GM12874 (cell line): ENCODE measurements around the gene APOBEC3G.

Source experiments
- TF ChIP-seq, protein P1 (sequence below): IDR thresholded peaks from 2 replicates; pipeline ENCODE4 v1.5.1; 2011; ENCODE audit warnings: low read depth, mild to moderate bottlenecking, control low read depth, low read length, moderate library complexity; ENCODE audit not compliant: insufficient read depth

The APOBEC3G gene

DNA sequence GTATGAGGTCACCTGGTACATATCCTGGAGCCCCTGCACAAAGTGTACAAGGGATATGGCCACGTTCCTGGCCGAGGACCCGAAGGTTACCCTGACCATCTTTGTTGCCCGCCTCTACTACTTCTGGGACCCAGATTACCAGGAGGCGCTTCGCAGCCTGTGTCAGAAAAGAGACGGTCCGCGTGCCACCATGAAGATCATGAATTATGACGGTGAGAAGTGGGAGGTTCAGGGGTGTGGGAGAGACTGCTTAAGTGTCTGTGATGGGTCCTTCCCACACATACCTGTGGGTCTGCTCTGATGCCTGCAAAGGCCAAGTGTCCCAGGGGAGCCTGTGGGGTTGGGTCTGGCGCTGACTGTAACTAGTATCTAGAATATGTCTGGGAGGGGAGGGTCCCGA, 3.9 kb downstream of the APOBEC3G start:
- TF ChIP-seq, protein P1, sequence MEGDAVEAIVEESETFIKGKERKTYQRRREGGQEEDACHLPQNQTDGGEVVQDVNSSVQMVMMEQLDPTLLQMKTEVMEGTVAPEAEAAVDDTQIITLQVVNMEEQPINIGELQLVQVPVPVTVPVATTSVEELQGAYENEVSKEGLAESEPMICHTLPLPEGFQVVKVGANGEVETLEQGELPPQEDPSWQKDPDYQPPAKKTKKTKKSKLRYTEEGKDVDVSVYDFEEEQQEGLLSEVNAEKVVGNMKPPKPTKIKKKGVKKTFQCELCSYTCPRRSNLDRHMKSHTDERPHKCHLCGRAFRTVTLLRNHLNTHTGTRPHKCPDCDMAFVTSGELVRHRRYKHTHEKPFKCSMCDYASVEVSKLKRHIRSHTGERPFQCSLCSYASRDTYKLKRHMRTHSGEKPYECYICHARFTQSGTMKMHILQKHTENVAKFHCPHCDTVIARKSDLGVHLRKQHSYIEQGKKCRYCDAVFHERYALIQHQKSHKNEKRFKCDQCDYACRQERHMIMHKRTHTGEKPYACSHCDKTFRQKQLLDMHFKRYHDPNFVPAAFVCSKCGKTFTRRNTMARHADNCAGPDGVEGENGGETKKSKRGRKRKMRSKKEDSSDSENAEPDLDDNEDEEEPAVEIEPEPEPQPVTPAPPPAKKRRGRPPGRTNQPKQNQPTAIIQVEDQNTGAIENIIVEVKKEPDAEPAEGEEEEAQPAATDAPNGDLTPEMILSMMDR = no peak

- TF ChIP-seq, protein P1 = no peak
These were observed 4.5 kb downstream of the APOBEC3G start for GRCh38 chr22:39081598-39081997.

DNA sequence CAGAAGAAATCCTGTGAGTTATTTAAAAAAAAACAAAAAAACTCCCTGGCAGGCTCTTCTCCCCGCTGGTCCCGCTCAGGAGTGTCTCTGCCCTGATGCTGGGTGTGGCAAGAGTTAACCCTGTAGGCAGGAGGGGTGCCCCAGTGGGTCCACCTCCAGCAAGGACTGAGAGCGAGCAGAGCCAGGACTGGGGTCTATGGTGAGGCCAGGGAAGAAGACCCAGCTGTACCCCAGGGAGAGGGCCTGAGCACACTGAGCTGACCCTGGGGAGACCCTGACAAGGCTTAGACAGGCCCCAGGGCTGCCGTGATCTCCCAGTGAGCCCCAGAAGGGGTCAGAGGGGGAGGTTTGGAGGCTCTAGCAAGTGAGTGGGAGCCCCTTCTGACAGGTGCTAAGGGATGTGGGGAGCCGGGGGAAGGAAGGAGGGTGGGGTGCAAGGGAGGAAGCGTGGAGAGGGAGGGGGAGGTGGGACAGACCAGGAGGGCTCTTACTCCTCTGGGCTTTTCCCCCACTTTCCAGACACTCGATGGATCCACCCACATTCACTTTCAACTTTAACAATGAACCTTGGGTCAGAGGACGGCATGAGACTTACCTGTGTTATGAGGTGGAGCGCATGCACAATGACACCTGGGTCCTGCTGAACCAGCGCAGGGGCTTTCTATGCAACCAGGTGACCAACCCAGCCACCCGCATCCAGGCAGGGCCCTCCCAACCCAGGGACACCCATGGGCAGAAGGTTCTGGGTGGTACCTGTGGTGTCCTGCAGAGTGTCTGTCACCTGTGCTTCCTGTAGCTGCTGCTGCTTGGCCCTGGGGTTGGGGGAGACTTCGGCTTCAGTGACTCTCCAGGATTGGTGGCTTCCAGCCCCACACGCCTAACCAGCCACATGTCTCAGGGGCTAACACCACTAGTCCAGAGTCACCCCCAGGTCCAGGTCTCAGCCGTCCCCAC, 6.4 kb downstream of the APOBEC3G start:
- TF ChIP-seq, protein P1 = no peak

GRCh38 chr22:39084666-39085065, 7.6 kb downstream of the APOBEC3G start:
- TF ChIP-seq, protein P1 = no peak

GRCh38 chr22:39087098-39087497, 10.0 kb downstream of the APOBEC3G start:
- TF ChIP-seq, protein P1 = no peak

- TF ChIP-seq, protein P1 = no peak
These were observed 11.0 kb downstream of the APOBEC3G start for GRCh38 chr22:39087881-39088684.

GRCh38 chr22:39088685-39089032, 11.6 kb downstream of the APOBEC3G start:
- TF ChIP-seq, protein P1 = no peak
